Measurements from ENCODE around the gene BLOC1S4.

DNA sequence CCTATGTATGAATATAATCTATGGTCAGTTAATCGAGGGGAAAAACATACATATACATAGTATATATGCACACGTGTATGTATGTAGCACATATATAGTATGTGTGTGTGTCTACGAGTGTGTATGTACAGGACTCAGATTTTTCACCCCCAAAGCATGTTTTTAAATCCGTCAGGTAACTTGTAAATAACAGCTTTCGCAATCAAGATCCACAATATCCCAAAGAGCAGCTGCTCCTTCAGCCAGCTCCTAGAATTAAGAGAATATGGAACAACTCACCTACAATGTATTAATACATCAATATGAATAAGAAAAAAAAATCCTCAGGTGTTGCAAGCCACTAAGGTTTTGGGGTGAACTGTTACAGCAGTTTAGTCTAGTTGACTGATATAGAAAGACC is 9.8 kb upstream of the BLOC1S4 start:
- TF ChIP-seq POLR2AphosphoS5 (IDR thresholded peaks at IDR 0.05; ENCODE audit: borderline replicate concordance, low read depth, low read length) (no peak), EZH2 (IDR thresholded peaks at IDR 0.05) (no peak)

Data from SK-N-MC (cell line).